Ovary (tissue), 9 donors: Measurements from ENCODE around the gene EMP2. TPM values are rescaled to one million over a fixed set of nuclear protein-coding genes. Genes with fewer than 3 reads are reported as not detected.

ENCODE experiments used
- DNase-seq, 5 donors: peaks; one replicate each; pipeline ENCODE4 v3.0.0-alpha.2; 2019 to 2020
- H3K27ac ChIP-seq, 2 donors: fragments of 200-600 bp; one replicate each; pipeline versions ENCODE4 v1.5.1 to v1.8.0; 2019 to 2022
- H3K27me3 ChIP-seq: fragments of 200-600 bp; one replicate; pipeline ENCODE4 v1.8.0; 2022
- H3K36me3 ChIP-seq: fragments of 200-600 bp; sonication (generic); one replicate; pipeline ENCODE4 v1.5.1; 2019
- H3K4me1 ChIP-seq: one replicate; pipeline ENCODE4 v1.8.1; 2013; ENCODE audit warnings: mild to moderate bottlenecking, moderate library complexity; ENCODE audit not compliant: insufficient read depth
- H3K4me3 ChIP-seq: fragments of 200-600 bp; sonication (generic); one replicate; pipeline ENCODE4 v1.5.1; 2017
- H3K9me3 ChIP-seq, 2 donors: fragments of 200-600 bp in 1 of 2; sonication (generic) in 1 of 2; one replicate each; pipeline versions ENCODE4 v1.5.1 to v1.8.1; 2013 to 2019; ENCODE audit warnings: mild to moderate bottlenecking in 1 of 2, moderate library complexity in 1 of 2
- EP300 ChIP-seq: sonication (generic); formaldehyde crosslinking; IDR thresholded peaks from one replicate; pipeline ENCODE4 v1.6.1; 2017; ENCODE audit warnings: antibody characterized with exemption
- POLR2A ChIP-seq: fragments of 450-650 bp; IDR thresholded peaks from one replicate; pipeline ENCODE4 v1.6.1; 2017; ENCODE audit warnings: antibody characterized with exemption, mild to moderate bottlenecking, moderate library complexity
- WGBS, 3 donors: extraction: QIAGEN DNeasy Blood & Tissue Kit in 1 of 3; methylation state at CpG; one replicate each; pipeline versions ENCODE4 v1.1.5 to v1.1.7; 2013 to 2017; 5-methylcytosine and 5-hydroxymethylcytosine counted together
- intact Hi-C, 4 donors: fragments of 100-400 bp; cut with DNase I; formaldehyde crosslinking; loops; one replicate each; pipeline versions ENCODE4 v1.11.0 to v1.15.1; 2022 to 2023
- polyA plus RNA-seq, 2 donors: library from polyadenylated mRNA; stranded (reverse); fragments of 200-250 nt in 1 of 2; fragments of 350-450 nt in 1 of 2; fragmentation: Illumina TruSeq in 1 of 2; extraction: RNeasy Lipid Tissue Mini Kit (QIAGEN cat#74804) in 1 of 2; gene quantifications; one replicate each; pipeline ENCODE4 v1.2.3, GENCODE V29; 2013 to 2014
- total RNA-seq, 7 donors: library from RNA; depleted of rRNA in 2 of 7; stranded (reverse); fragments of >200 nt in 2 of 7; fragmentation: NEBNext Ultra II Directional in 3 of 7; extraction: Animal tissue kit (Norgen Biotek cat#: 25700) in 3 of 7; gene quantifications; one replicate each; pipeline versions ENCODE4 v1.1.0 to v1.2.4, GENCODE V29; 2016 to 2023
- TF ChIP-seq, protein P1 (sequence below), 3 donors: fragments of 450-650 bp in 2 of 3; fragments of 200-600 bp in 1 of 3; IDR thresholded peaks; one replicate each; pipeline versions ENCODE4 v1.5.1 to v1.8.0; 2016 to 2022; ENCODE audit warnings: antibody characterized with exemption in 3 of 3, mild to moderate bottlenecking in 1 of 3
- donor health status: DM: no; HTN: no; CAD: no; lungs with moderate emphysema.
- donor health status: DM: no; HTN: no; CAD: no.
- donor health status: Bipolar disorder and iron deficiency.
- donor health status: DM: yes; HTN: yes; CAD: no.
- donor health status: DM: no; HTN: no; CAD: no.
- donor health status: DM: yes; HTN: yes; CAD: no.

Gene EMP2
- total and polyA plus RNA-seq, 9 donors, result 38.9 to 114 (median 83.0) TPM

GRCh38 chr16:10611825-10612342 is 31.5 kb upstream of the EMP2 start:
- peaks cover 3% of the 10 kb centered on the region for H3K4me1 ChIP-seq
- H3K27ac ChIP-seq, result no peak overlapping the region
- no peaks in the 10 kb centered on the region for H3K27me3 ChIP-seq
- DNase-seq, result no peak
- intact Hi-C loops, result loop anchor here in 1 of 4 donors (10.0 kb wide), 1 partner anchor 93 kb away; no protein-coding TSS in a partner anchor
- TF ChIP-seq, protein P1, sequence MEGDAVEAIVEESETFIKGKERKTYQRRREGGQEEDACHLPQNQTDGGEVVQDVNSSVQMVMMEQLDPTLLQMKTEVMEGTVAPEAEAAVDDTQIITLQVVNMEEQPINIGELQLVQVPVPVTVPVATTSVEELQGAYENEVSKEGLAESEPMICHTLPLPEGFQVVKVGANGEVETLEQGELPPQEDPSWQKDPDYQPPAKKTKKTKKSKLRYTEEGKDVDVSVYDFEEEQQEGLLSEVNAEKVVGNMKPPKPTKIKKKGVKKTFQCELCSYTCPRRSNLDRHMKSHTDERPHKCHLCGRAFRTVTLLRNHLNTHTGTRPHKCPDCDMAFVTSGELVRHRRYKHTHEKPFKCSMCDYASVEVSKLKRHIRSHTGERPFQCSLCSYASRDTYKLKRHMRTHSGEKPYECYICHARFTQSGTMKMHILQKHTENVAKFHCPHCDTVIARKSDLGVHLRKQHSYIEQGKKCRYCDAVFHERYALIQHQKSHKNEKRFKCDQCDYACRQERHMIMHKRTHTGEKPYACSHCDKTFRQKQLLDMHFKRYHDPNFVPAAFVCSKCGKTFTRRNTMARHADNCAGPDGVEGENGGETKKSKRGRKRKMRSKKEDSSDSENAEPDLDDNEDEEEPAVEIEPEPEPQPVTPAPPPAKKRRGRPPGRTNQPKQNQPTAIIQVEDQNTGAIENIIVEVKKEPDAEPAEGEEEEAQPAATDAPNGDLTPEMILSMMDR (IDR thresholded peaks at IDR 0.05), result no peak
- no peak for TF ChIP-seq EP300
- TF ChIP-seq POLR2A, result no peak
- no peak overlapping the region for H3K4me3 ChIP-seq
- H3K36me3 ChIP-seq, result no peaks in the 10 kb centered on the region
- H3K9me3 ChIP-seq, result no peaks in the 10 kb centered on the region
- 86 to 92% (median 91%) methylated on average over 6 of the region's 6 CpGs for WGBS, 3 donors

GRCh38 chr16:10610499-10611184 is 30.2 kb upstream of the EMP2 start:
- Histone ChIP-seq H3K36me3 (no peaks in the 10 kb centered on the region), H3K27ac (no peak overlapping the region), H3K4me1 (peaks cover 2% of the 10 kb centered on the region), H3K4me3 (no peak overlapping the region), H3K27me3 (no peaks in the 10 kb centered on the region), H3K9me3 (no peaks in the 10 kb centered on the region)
- TF ChIP-seq EP300, result no peak
- TF ChIP-seq POLR2A, result no peak
- TF ChIP-seq, protein P1 (IDR thresholded peaks at IDR 0.05), result no peak
- DNase-seq, result no peak
- 86 to 89% (median 86%) methylated on average over 13 of the region's 13 CpGs for WGBS, 3 donors
- intact Hi-C loops, result loop anchor here in 1 of 4 donors (10.0 kb wide), 1 partner anchor 94 kb away; no protein-coding TSS in a partner anchor

DNA sequence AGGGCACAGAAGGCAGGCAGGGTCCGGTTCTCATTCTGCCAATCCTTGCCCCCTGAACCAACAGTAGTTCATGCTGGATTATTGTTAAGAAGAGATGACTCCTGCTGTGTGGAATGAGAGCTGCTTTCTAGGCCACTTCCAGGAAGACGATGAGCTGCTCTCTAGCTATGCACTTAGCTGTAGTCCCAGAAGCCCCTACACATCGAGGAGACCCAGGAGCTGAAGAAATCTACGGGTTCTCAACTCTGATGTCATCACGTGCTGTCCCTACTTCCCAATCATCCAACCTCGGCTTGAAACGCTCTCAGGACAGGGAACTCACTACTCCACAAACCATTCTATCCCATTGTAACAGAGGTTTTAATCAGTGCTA is 29.0 kb upstream of the EMP2 start:
- no peak overlapping the region for H3K4me3 ChIP-seq
- intact Hi-C loops, result no loop called here
- H3K27me3 ChIP-seq, result no peaks in the 10 kb centered on the region
- H3K27ac ChIP-seq, result no peak overlapping the region
- peaks cover 2% of the 10 kb centered on the region for H3K4me1 ChIP-seq
- TF ChIP-seq, protein P1 (IDR thresholded peaks at IDR 0.05), result no peak
- no peak for TF ChIP-seq POLR2A
- DNase-seq, result peak in 1 of 5 donors; percentile 30
- H3K36me3 ChIP-seq, result no peaks in the 10 kb centered on the region
- 43 to 52% (median 44%) methylated on average over 7 of the region's 7 CpGs for WGBS, 3 donors
- H3K9me3 ChIP-seq, result no peaks in the 10 kb centered on the region

DNA sequence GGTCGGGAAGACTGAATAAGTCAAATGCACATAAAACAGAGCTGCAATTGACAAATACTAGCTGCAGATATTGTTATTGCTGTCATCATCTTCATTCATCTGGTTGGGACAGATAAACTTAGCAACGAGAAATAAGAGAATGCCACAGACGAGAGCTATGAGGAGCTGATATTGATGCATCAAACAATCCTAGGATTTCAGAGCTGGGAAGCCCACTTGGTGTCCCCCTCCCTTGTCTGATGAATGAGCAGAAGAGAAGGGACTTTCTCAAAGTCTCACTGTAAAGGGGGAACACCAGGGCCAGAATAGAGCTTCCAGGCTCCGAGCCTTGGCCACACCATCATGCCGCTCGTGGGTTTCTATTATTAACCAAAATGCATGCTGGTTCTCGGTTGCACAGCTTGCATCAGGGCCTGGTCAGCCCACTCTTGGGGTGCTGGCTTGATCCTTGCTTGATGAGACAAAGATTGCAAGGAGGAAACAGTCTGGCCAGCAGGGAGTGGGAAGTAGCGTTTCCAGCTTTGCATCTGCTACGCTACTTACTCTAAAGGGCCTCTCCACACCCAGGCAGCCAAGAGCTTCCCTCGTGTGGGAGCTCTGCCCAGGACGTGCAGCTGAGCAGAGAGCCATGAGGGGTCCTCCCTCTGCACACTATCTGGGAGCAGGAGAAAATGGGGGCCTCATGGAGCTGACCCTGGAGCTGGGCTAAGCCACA is 28.4 kb upstream of the EMP2 start:
- H3K9me3 ChIP-seq, result no peaks in the 10 kb centered on the region
- TF ChIP-seq, protein P1 (IDR thresholded peaks at IDR 0.05), result no peak
- TF ChIP-seq EP300 (no peak), POLR2A (no peak)
- WGBS, 3 donors, result 53 to 63% (median 60%) methylated on average over 11 of the region's 11 CpGs
- H3K36me3 ChIP-seq, result no peaks in the 10 kb centered on the region
- H3K27me3 ChIP-seq, result no peaks in the 10 kb centered on the region
- H3K4me1 ChIP-seq, result peaks cover 2% of the 10 kb centered on the region
- H3K27ac ChIP-seq, result no peak overlapping the region
- DNase-seq, result peak in 2 of 5 donors; percentile 31 to 52
- intact Hi-C loops, result no loop called here
- H3K4me3 ChIP-seq, result no peak overlapping the region
